Neural crest cell (in vitro differentiated cells): ENCODE data around the gene KCNMA1. TPM values are rescaled to one million over a fixed set of nuclear protein-coding genes. Genes with fewer than 3 reads are reported as not detected.

Experiments
- DNase-seq: peaks from one replicate; pipeline ENCODE4 v3.0.0; 2021; ENCODE audit warnings: low read depth, mixed read lengths, low spot score
- H3K27ac Mint-ChIP-seq: one replicate; pipeline ENCODE4 v1.8.0; 2021; ENCODE audit warnings: mild to moderate bottlenecking, mixed read lengths; ENCODE audit not compliant: unreplicated experiment
- H3K27me3 Mint-ChIP-seq: 2 replicates; pipeline ENCODE4 v1.8.0; 2021; ENCODE audit warnings: low read depth, mild to moderate bottlenecking, mixed read lengths
- H3K36me3 Mint-ChIP-seq: 2 replicates; pipeline ENCODE4 v1.8.0; 2021; ENCODE audit warnings: low read depth, mild to moderate bottlenecking, mixed read lengths
- H3K4me1 Mint-ChIP-seq: 2 replicates; pipeline ENCODE4 v1.8.0; 2021; ENCODE audit warnings: mixed read lengths
- H3K4me3 Mint-ChIP-seq: one replicate; pipeline ENCODE4 v1.8.0; 2021; ENCODE audit warnings: mild to moderate bottlenecking, mixed read lengths
- H3K9me3 Mint-ChIP-seq: 2 replicates; pipeline ENCODE4 v1.8.0; 2021; ENCODE audit warnings: mixed read lengths
- total RNA-seq: library from RNA; stranded (reverse); gene quantifications from 2 replicates; pipeline ENCODE4 v1.2.1, GENCODE V29; 2021
- TF ChIP-seq, protein P1 (sequence below): fragments of 200-600 bp; sonication (generic); conservative IDR thresholded peaks from 2 replicates; pipeline ENCODE4 v1.5.0; 2021; ENCODE audit warnings: antibody characterized with exemption, mild to moderate bottlenecking

Gene KCNMA1
- total RNA-seq, 1 donor from 2014 or later = 1.7 TPM

DNA sequence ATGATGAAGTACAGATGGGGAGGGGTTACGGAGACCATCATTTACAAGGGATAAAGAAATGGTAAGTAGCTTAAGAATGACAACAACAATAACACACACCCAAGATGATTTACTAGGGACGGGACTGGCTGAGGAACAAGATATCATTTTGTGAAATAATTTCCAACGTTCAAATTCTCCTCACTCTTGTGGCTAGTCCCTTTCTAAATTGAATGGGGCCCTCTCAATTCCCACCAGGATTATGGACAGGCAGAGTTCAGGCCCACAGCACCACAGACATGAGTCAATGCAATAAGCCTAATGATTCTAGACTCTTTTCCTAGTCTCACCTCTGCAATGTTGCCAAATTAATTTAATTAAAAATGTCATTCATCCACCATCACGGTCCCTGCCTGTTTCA, 448.1 kb downstream of the KCNMA1 start:
- peaks cover 2% of the 10 kb centered on the region for H3K27me3 Mint-ChIP-seq
- H3K36me3 Mint-ChIP-seq = no peaks in the 10 kb centered on the region
- no peak overlapping the region for H3K4me3 Mint-ChIP-seq
- H3K27ac Mint-ChIP-seq = no peak overlapping the region
- no peaks in the 10 kb centered on the region for H3K4me1 Mint-ChIP-seq
- TF ChIP-seq, protein P1, sequence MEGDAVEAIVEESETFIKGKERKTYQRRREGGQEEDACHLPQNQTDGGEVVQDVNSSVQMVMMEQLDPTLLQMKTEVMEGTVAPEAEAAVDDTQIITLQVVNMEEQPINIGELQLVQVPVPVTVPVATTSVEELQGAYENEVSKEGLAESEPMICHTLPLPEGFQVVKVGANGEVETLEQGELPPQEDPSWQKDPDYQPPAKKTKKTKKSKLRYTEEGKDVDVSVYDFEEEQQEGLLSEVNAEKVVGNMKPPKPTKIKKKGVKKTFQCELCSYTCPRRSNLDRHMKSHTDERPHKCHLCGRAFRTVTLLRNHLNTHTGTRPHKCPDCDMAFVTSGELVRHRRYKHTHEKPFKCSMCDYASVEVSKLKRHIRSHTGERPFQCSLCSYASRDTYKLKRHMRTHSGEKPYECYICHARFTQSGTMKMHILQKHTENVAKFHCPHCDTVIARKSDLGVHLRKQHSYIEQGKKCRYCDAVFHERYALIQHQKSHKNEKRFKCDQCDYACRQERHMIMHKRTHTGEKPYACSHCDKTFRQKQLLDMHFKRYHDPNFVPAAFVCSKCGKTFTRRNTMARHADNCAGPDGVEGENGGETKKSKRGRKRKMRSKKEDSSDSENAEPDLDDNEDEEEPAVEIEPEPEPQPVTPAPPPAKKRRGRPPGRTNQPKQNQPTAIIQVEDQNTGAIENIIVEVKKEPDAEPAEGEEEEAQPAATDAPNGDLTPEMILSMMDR = no peak
- DNase-seq = no peak
- H3K9me3 Mint-ChIP-seq = no peaks in the 10 kb centered on the region

DNA sequence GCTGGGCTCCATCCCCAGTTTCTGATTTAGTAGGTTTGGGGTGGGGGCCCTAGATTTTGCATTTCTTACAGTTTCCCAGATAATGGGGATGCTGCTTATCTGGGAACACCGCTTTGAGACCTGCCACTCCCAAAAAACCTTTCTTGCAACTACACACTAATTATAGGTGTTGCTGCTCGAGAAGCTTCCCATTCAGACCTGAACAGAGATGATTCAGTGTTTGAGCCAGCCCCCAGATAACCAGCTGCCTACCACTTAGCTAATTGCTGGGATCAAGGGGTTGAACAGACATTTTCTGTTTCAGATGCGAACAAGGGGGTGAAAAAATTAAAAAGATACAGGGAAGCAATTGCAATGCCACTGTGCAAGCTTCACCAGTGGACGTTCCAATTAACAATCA, 448.5 kb downstream of the KCNMA1 start:
- peaks cover 2% of the 10 kb centered on the region for H3K27me3 Mint-ChIP-seq
- H3K4me1 Mint-ChIP-seq = no peaks in the 10 kb centered on the region
- no peak overlapping the region for H3K27ac Mint-ChIP-seq
- TF ChIP-seq, protein P1 = no peak
- no peaks in the 10 kb centered on the region for H3K36me3 Mint-ChIP-seq
- no peak overlapping the region for H3K4me3 Mint-ChIP-seq
- H3K9me3 Mint-ChIP-seq = no peaks in the 10 kb centered on the region
- DNase-seq = no peak

- TF ChIP-seq, protein P1 = no peak
- Mint-ChIP-seq H3K27me3 (peaks cover 2% of the 10 kb centered on the region), H3K9me3 (no peaks in the 10 kb centered on the region), H3K36me3 (no peaks in the 10 kb centered on the region), H3K27ac (no peak overlapping the region), H3K4me3 (no peak overlapping the region), H3K4me1 (no peaks in the 10 kb centered on the region)
- no peak for DNase-seq
These were observed 449.1 kb downstream of the KCNMA1 start for GRCh38 chr10:77188521-77188920.

DNA sequence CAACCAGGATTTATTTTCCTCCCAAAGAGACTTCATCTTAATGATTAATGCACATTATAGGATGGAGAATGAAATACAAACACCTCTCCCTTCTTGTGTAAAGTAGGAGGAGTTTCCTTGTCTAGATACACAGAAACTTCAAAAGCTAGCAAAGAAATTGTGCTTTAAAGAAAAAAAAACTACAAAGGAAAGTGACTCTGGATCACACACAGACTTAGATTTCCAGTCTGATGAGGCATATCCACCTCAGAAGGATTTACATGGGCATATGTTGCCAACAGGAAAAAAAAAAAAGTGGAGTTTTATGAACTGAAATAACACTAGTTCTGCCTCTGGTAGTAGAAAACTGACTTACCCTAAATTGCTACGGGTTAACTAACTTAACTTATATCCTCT, 449.6 kb downstream of the KCNMA1 start:
- no peak for DNase-seq
- Mint-ChIP-seq H3K4me3 (no peak overlapping the region), H3K27ac (no peak overlapping the region), H3K27me3 (peaks cover 2% of the 10 kb centered on the region), H3K9me3 (no peaks in the 10 kb centered on the region), H3K36me3 (no peaks in the 10 kb centered on the region), H3K4me1 (no peaks in the 10 kb centered on the region)
- TF ChIP-seq, protein P1 = no peak

DNA sequence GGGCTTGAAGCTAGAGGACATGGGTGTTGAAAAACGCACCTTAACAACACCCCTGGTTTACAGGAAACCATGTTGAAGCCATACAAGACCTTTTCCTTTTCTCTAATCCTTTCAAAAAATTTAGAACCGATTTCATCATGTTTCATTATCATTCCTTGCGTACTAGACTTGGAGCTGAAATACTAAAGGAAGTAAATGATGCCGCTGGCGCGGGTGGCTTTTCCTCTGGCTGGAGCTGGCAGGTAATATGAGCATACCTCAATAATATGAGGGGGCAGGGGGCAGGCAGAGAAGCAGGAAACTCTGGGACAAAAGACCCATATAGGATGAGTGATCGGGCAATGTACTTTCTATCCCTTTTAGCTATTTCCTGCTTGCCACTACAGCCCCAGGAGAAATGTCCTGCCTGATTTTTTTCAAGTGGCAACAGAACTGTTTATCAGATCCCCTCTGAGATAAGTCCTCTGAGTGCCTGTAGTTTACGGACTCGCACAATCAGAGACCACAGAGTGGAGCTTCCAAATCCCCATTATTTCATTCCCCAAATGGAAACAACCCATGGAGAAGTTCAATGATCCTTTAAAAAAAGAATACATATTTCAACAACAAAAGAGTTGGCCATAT, 450.1 kb downstream of the KCNMA1 start:
- no peak overlapping the region for H3K27ac Mint-ChIP-seq
- no peaks in the 10 kb centered on the region for H3K4me1 Mint-ChIP-seq
- no peaks in the 10 kb centered on the region for H3K9me3 Mint-ChIP-seq
- TF ChIP-seq, protein P1 = no peak
- no peak overlapping the region for H3K4me3 Mint-ChIP-seq
- H3K36me3 Mint-ChIP-seq = no peaks in the 10 kb centered on the region
- H3K27me3 Mint-ChIP-seq = peaks cover 2% of the 10 kb centered on the region
- no peak for DNase-seq
